HepG2 (cell line): ENCODE results near the gene SFI1. TPM values are rescaled to one million over a fixed set of nuclear protein-coding genes. Genes with fewer than 3 reads are reported as not detected.
A peak's percentile ranks its signal among the peaks of the same experiment; 100 is the strongest.

Experiments used
- ARNTL ChIP-seq: sonication (generic); formaldehyde crosslinking; IDR thresholded peaks from 2 replicates; pipeline ENCODE4 v1.4.0; 2020; ENCODE audit warnings: mild to moderate bottlenecking, missing genetic modification reagents
- CCDC6 ChIP-seq: sonication (generic); formaldehyde crosslinking; IDR thresholded peaks from 2 replicates; pipeline ENCODE4 v1.8.1; 2022; ENCODE audit warnings: mild to moderate bottlenecking, missing genetic modification reagents, moderate library complexity
- ESRRA ChIP-seq: sonication (generic); formaldehyde crosslinking; IDR thresholded peaks from 2 replicates; pipeline ENCODE4 v1.5.1; 2020; ENCODE audit warnings: mild to moderate bottlenecking, low read depth, missing genetic modification reagents
- FOXC1 ChIP-seq: sonication (generic); formaldehyde crosslinking; IDR thresholded peaks from 2 replicates; pipeline ENCODE4 v1.8.0; 2022; ENCODE audit warnings: mild to moderate bottlenecking, missing genetic modification reagents, borderline replicate concordance
- GPN1 ChIP-seq: sonication (generic); formaldehyde crosslinking; IDR thresholded peaks from 2 replicates; pipeline ENCODE4 v1.5.1; 2020; ENCODE audit warnings: missing genetic modification reagents, borderline replicate concordance
- HNF4A ChIP-seq: sonication (generic); formaldehyde crosslinking; IDR thresholded peaks from 2 replicates; pipeline ENCODE4 v1.4.0; 2020; ENCODE audit warnings: missing genetic modification reagents
- MAF1 ChIP-seq: sonication (generic); formaldehyde crosslinking; IDR thresholded peaks from 2 replicates; pipeline ENCODE4 v1.5.0; 2020; ENCODE audit warnings: missing genetic modification reagents, borderline replicate concordance
- NFKB2 ChIP-seq: sonication (generic); formaldehyde crosslinking; IDR thresholded peaks from 2 replicates; pipeline ENCODE4 v1.4.0; 2020; ENCODE audit warnings: missing genetic modification reagents, borderline replicate concordance
- PCBP2 ChIP-seq: fragments of 200-400 bp; formaldehyde crosslinking; optimal IDR thresholded peaks from 2 replicates; pipeline ENCODE3; 2018; ENCODE audit warnings: low read length, low read depth; ENCODE audit not compliant: poor library complexity, severe bottlenecking
- PRPF4 ChIP-seq: fragments of 200-400 bp; formaldehyde crosslinking; IDR thresholded peaks from 2 replicates; pipeline ENCODE4 v1.6.1; 2016; ENCODE audit warnings: low read length, low read depth; ENCODE audit not compliant: poor library complexity, severe bottlenecking
- SNAPC2 ChIP-seq: sonication (generic); formaldehyde crosslinking; IDR thresholded peaks from 2 replicates; pipeline ENCODE4 v1.8.1; 2022; ENCODE audit warnings: mild to moderate bottlenecking, missing genetic modification reagents
- TBL1XR1 ChIP-seq: fragments of 150-350 bp; IDR thresholded peaks from 2 replicates; pipeline ENCODE4 v1.6.1; 2014; ENCODE audit warnings: borderline replicate concordance, low read length; ENCODE audit not compliant: partially characterized antibody
- TMF1 ChIP-seq: sonication (generic); formaldehyde crosslinking; IDR thresholded peaks from 2 replicates; pipeline ENCODE4 v1.8.1; 2022; ENCODE audit warnings: low read depth, missing genetic modification reagents
- ZNF296 ChIP-seq: sonication (generic); formaldehyde crosslinking; conservative IDR thresholded peaks from 2 replicates; pipeline ENCODE4 v1.5.0; 2020; ENCODE audit warnings: mild to moderate bottlenecking, missing genetic modification reagents
- ZNF333 ChIP-seq: sonication (generic); formaldehyde crosslinking; IDR thresholded peaks from 2 replicates; pipeline ENCODE4 v1.4.0; 2020; ENCODE audit warnings: mild to moderate bottlenecking, missing genetic modification reagents, borderline replicate concordance
- ZNF441 ChIP-seq: sonication (generic); formaldehyde crosslinking; IDR thresholded peaks from 2 replicates; pipeline ENCODE4 v1.7.0; 2021; ENCODE audit warnings: missing genetic modification reagents, borderline replicate concordance
- ZNF446 ChIP-seq: sonication (generic); formaldehyde crosslinking; IDR thresholded peaks from 2 replicates; pipeline ENCODE4 v1.5.0; 2020; ENCODE audit warnings: mild to moderate bottlenecking, missing genetic modification reagents
- ZNF451 ChIP-seq: sonication (generic); formaldehyde crosslinking; IDR thresholded peaks from 2 replicates; pipeline ENCODE4 v1.5.0; 2020; ENCODE audit warnings: mild to moderate bottlenecking, missing genetic modification reagents
- ZNF549 ChIP-seq: sonication (generic); formaldehyde crosslinking; IDR thresholded peaks from 2 replicates; pipeline ENCODE4 v1.5.0; 2020; ENCODE audit warnings: missing genetic modification reagents
- ZNF550 ChIP-seq: sonication (generic); formaldehyde crosslinking; IDR thresholded peaks from 2 replicates; pipeline ENCODE4 v1.4.0; 2020; ENCODE audit warnings: mild to moderate bottlenecking, missing genetic modification reagents, borderline replicate concordance
- ZNF83 ChIP-seq: sonication (generic); formaldehyde crosslinking; IDR thresholded peaks from 2 replicates; pipeline ENCODE4 v1.4.0; 2020; ENCODE audit warnings: missing genetic modification reagents, mild to moderate bottlenecking, borderline replicate concordance
- ZSCAN9 ChIP-seq: IDR thresholded peaks from 2 replicates; pipeline ENCODE4 v1.6.1; 2016; ENCODE audit warnings: borderline replicate concordance
- polyA plus RNA-seq, 8 experiments: library from polyadenylated mRNA; depleted of rRNA in 3 of 8; stranded (reverse) in 7 of 8; unstranded in 1 of 8; fragments of >200 nt; fragmentation: Illumina TruSeq in 4 of 8; extraction: Trizol in 4 of 8; gene quantifications; 2 replicates each; pipeline versions ENCODE4 v1.2.1 to v1.2.3, GENCODE V29; 2011 to 2016; ENCODE audit warnings: low read depth in 4 of 8, missing spikeins in 1 of 8, mixed read lengths in 1 of 8; ENCODE audit not compliant: insufficient read depth in 1 of 8
- total RNA-seq, 5 experiments: library from RNA; depleted of rRNA; stranded (reverse); fragments of >200 nt; fragmentation: Illumina TruSeq; extraction: Trizol; gene quantifications; 2 replicates each; pipeline ENCODE4 v1.2.3, GENCODE V29; 2016; ENCODE audit warnings: low read depth in 1 of 5
- TF ChIP-seq, protein P1 (sequence below): sonication (generic); formaldehyde crosslinking; IDR thresholded peaks from 2 replicates; pipeline ENCODE4 v1.8.1; 2023; ENCODE audit warnings: mild to moderate bottlenecking, missing genetic modification reagents
- TF ChIP-seq, protein P2 (sequence below): sonication (generic); formaldehyde crosslinking; IDR thresholded peaks from 2 replicates; pipeline ENCODE4 v1.8.0; 2022; ENCODE audit warnings: mild to moderate bottlenecking, missing genetic modification reagents, moderate library complexity
- TF ChIP-seq, protein P3 (sequence below): sonication (generic); formaldehyde crosslinking; IDR thresholded peaks from 2 replicates; pipeline ENCODE4 v1.4.0; 2020; ENCODE audit warnings: low read depth, mild to moderate bottlenecking, missing genetic modification reagents
- TF ChIP-seq, protein P4 (sequence below): sonication (generic); formaldehyde crosslinking; IDR thresholded peaks from 2 replicates; pipeline ENCODE4 v1.4.0; 2020; ENCODE audit warnings: missing genetic modification reagents

SFI1 gene
- total and polyA plus RNA-seq, 2 of the 13 experiments (the other 11 are each of a cell fraction or from before 2014, with no cell fraction given) = 20.5 to 40.1 TPM

DNA sequence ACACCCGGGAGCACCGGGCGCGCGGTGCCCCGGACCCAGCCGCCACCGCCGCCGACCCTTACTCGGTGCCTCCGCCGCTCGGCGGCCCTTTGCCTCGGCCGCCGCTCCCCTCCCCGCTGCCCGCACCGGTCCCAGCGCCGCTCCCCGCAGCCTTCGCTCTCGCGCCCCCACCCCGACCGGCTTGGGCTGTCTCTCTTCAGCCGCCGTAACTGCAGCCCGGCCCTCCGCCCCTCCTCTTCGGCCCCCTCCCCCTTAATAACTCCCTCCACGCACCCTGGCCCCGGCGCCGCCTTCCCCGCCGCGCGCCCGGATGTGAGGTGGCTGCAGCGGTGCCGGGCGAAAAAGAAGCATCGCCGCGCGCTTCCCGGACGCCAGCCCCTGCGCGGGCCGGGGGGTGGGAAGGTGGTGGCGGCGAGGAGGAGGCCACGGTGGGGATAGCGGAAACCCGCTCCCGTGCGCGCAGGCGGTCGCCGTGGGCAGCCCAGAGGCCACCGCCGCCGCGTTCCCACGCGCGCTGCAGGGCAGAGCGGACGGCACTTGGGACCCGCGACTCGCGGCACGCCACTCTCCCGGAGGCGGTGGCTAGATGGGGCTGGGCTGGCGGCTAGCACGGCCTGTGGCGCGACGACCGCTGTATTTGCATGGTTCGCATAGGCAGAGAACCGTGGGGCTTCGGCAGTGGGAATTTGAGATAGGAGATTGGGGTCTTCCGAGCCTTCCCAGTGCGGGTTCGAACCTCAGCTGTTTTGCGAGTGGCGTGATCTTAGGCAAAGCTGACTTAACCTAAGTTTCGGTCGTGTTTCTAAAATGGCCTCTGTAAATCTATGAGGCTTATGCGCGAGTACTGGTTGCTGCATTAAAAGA lies 6.5 kb upstream of the SFI1 start, which contains the start of gene EIF4ENIF1 (continued):
- TF ChIP-seq CCDC6 (CRISPR knock-in tag) = 0 out of 2 replicates have a peak, but pooled peaks have one; percentile 39
- TF ChIP-seq PRPF4 = no peak
- TF ChIP-seq, protein P1, sequence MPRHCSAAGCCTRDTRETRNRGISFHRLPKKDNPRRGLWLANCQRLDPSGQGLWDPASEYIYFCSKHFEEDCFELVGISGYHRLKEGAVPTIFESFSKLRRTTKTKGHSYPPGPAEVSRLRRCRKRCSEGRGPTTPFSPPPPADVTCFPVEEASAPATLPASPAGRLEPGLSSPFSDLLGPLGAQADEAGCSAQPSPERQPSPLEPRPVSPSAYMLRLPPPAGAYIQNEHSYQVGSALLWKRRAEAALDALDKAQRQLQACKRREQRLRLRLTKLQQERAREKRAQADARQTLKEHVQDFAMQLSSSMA = 0 out of 2 replicates have a peak, but pooled peaks have one; percentile 30
- TF ChIP-seq ZNF83 = no peak
- TF ChIP-seq PCBP2 = no peak
- TF ChIP-seq FOXC1 = no peak
- TF ChIP-seq ZNF451 (CRISPR knock-in tag) = peak; percentile 93
- no peak for TF ChIP-seq MAF1
- TF ChIP-seq ARNTL = peak; percentile 58; the same call in 1 of the 2 replicates
- no peak; the same call in 1 of the 2 replicates for TF ChIP-seq ZSCAN9 (CRISPR knock-in tag)
- no peak for TF ChIP-seq HNF4A (CRISPR knock-in tag)
- no peak for TF ChIP-seq ZNF550 (CRISPR knock-in tag)
- no peak for TF ChIP-seq ZNF549 (CRISPR knock-in tag)
- no peak for TF ChIP-seq TBL1XR1
- no peak for TF ChIP-seq SNAPC2 (CRISPR knock-in tag)
- peak; percentile 67 for TF ChIP-seq ZNF441 (CRISPR knock-in tag)
- no peak; the same call in 1 of the 2 replicates for TF ChIP-seq ZNF296 (CRISPR knock-in tag)
- TF ChIP-seq, protein P2, sequence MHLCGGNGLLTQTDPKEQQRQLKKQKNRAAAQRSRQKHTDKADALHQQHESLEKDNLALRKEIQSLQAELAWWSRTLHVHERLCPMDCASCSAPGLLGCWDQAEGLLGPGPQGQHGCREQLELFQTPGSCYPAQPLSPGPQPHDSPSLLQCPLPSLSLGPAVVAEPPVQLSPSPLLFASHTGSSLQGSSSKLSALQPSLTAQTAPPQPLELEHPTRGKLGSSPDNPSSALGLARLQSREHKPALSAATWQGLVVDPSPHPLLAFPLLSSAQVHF = no peak
- no peak for TF ChIP-seq NFKB2 (CRISPR knock-in tag)
- TF ChIP-seq TMF1 (CRISPR knock-in tag) = peak; percentile 78; the same call in 1 of the 2 replicates
- TF ChIP-seq ESRRA (CRISPR knock-in tag) = peak; percentile 15; the same call in 1 of the 2 replicates
- no peak for TF ChIP-seq ZNF446 (CRISPR knock-in tag)
- TF ChIP-seq GPN1 = no peak
- TF ChIP-seq, protein P3, sequence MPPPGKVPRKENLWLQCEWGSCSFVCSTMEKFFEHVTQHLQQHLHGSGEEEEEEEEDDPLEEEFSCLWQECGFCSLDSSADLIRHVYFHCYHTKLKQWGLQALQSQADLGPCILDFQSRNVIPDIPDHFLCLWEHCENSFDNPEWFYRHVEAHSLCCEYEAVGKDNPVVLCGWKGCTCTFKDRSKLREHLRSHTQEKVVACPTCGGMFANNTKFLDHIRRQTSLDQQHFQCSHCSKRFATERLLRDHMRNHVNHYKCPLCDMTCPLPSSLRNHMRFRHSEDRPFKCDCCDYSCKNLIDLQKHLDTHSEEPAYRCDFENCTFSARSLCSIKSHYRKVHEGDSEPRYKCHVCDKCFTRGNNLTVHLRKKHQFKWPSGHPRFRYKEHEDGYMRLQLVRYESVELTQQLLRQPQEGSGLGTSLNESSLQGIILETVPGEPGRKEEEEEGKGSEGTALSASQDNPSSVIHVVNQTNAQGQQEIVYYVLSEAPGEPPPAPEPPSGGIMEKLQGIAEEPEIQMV (CRISPR knock-in tag) = peak; percentile 40; the same call in 1 of the 2 replicates
- TF ChIP-seq ZNF333 (CRISPR knock-in tag) = peak; percentile 78; the same call in 1 of the 2 replicates
- TF ChIP-seq, protein P4, sequence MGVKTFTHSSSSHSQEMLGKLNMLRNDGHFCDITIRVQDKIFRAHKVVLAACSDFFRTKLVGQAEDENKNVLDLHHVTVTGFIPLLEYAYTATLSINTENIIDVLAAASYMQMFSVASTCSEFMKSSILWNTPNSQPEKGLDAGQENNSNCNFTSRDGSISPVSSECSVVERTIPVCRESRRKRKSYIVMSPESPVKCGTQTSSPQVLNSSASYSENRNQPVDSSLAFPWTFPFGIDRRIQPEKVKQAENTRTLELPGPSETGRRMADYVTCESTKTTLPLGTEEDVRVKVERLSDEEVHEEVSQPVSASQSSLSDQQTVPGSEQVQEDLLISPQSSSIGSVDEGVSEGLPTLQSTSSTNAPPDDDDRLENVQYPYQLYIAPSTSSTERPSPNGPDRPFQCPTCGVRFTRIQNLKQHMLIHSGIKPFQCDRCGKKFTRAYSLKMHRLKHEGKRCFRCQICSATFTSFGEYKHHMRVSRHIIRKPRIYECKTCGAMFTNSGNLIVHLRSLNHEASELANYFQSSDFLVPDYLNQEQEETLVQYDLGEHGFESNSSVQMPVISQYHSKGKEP (CRISPR knock-in tag) = no peak
